Measurements from ENCODE around the gene PTPRT. TPM values are rescaled to one million over a fixed set of nuclear protein-coding genes. Genes with fewer than 3 reads are reported as not detected.
A peak's percentile ranks its signal among the peaks of the same experiment; 100 is the strongest.

Gene PTPRT
- total RNA-seq, 1 donor, result not detected

- no peak overlapping the region for H3K4me3 ChIP-seq (ENCODE audit: low read depth, low read length)
- no peak for DNase-seq (ENCODE audit: low read depth)
- TF ChIP-seq CTCF (IDR thresholded peaks at IDR 0.05; ENCODE audit: insufficient read depth, low read depth, low read length), result no peak
These were observed 210.0 kb downstream of the PTPRT start for GRCh38 chr20:42979720-42980119.

- no peak for TF ChIP-seq CTCF (IDR thresholded peaks at IDR 0.05; ENCODE audit: insufficient read depth, low read depth, low read length)
- DNase-seq (ENCODE audit: low read depth), result no peak
- H3K4me3 ChIP-seq (ENCODE audit: low read depth, low read length), result no peak overlapping the region
These were observed 211.3 kb downstream of the PTPRT start for GRCh38 chr20:42978184-42978974.

- no peak for DNase-seq (ENCODE audit: low read depth)
- no peak overlapping the region for H3K4me3 ChIP-seq (ENCODE audit: low read depth, low read length)
- TF ChIP-seq CTCF (IDR thresholded peaks at IDR 0.05; ENCODE audit: insufficient read depth, low read depth, low read length), result no peak
These were observed 213.7 kb downstream of the PTPRT start for GRCh38 chr20:42975974-42976373.

GRCh38 chr20:42974347-42974746 lies 215.4 kb downstream of the PTPRT start:
- TF ChIP-seq CTCF (IDR thresholded peaks at IDR 0.05; ENCODE audit: insufficient read depth, low read depth, low read length), result no peak
- DNase-seq (ENCODE audit: low read depth), result no peak
- H3K4me3 ChIP-seq (ENCODE audit: low read depth, low read length), result no peak overlapping the region

GRCh38 chr20:42972591-42972990 lies 217.1 kb downstream of the PTPRT start:
- DNase-seq (ENCODE audit: low read depth), result no peak
- H3K4me3 ChIP-seq (ENCODE audit: low read depth, low read length), result no peak overlapping the region
- TF ChIP-seq CTCF (IDR thresholded peaks at IDR 0.05; ENCODE audit: insufficient read depth, low read depth, low read length), result no peak

- H3K4me3 ChIP-seq (ENCODE audit: low read depth, low read length), result no peak overlapping the region
- no peak for DNase-seq (ENCODE audit: low read depth)
- no peak for TF ChIP-seq CTCF (IDR thresholded peaks at IDR 0.05; ENCODE audit: insufficient read depth, low read depth, low read length)
These were observed 221.0 kb downstream of the PTPRT start for GRCh38 chr20:42968746-42969145.

- H3K4me3 ChIP-seq (ENCODE audit: low read depth, low read length), result no peak overlapping the region
- DNase-seq (ENCODE audit: low read depth), result peak; percentile 13
- no peak for TF ChIP-seq CTCF (IDR thresholded peaks at IDR 0.05; ENCODE audit: insufficient read depth, low read depth, low read length)
These were observed 225.9 kb downstream of the PTPRT start for GRCh38 chr20:42963796-42964195.
